IMR-90 (cell line): Measurements from ENCODE around the gene NRL. TPM values are rescaled to one million over a fixed set of nuclear protein-coding genes. Genes with fewer than 3 reads are reported as not detected.

ENCODE experiments used
- ATAC-seq: fragments of 200-7000 bp; cut with Tn5 transposase; 2 replicates; pipeline ENCODE4 v1.9.1; 2020; ENCODE audit warnings: low read depth, mild to moderate bottlenecking, moderate library complexity
- BruUV-seq: library from RNA; stranded (reverse); fragments of 400-500 nt; replicated peaks from 2 replicates; lab custom pipeline; 2021; lab: Mats Ljungman, UMichigan
- CTCF ChIA-PET: fragments of 300-600 bp; formaldehyde crosslinking; extraction: SDS; loops from one replicate; lab custom pipeline; 2021; ENCODE audit warnings: antibody characterized with exemption; lab: Yijun Ruan, JAX
- POLR2A ChIA-PET: fragments of 300-600 bp; sonication (Branson Sonifier 250); formaldehyde crosslinking; loops from one replicate; lab custom pipeline; 2022; ENCODE audit warnings: antibody characterized with exemption; ENCODE audit not compliant: unreplicated experiment; lab: Charles Lee
- DNase-seq: peaks from one replicate; pipeline ENCODE4 v3.0.0; 2013
- H2AFZ ChIP-seq: replicated peaks from 2 replicates; pipeline ENCODE3; 2013; ENCODE audit warnings: low read length, mild to moderate bottlenecking; ENCODE audit not compliant: poor library complexity
- H2AK5ac ChIP-seq: 2 replicates; pipeline ENCODE4 v1.6.1; 2013; ENCODE audit warnings: low read depth, low read length, inconsistent platforms
- H2AK9ac ChIP-seq: replicated peaks from 2 replicates; pipeline ENCODE3; 2013; ENCODE audit warnings: mild to moderate bottlenecking, low read depth, low read length, moderate library complexity; ENCODE audit not compliant: poor library complexity
- H2BK120ac ChIP-seq: 2 replicates; pipeline ENCODE4 v1.6.1; 2013; ENCODE audit warnings: low read depth, low read length, inconsistent platforms
- H2BK15ac ChIP-seq: 3 replicates; pipeline ENCODE4 v1.6.1; 2013; ENCODE audit warnings: low read depth, low read length, inconsistent platforms
- H2BK20ac ChIP-seq: 2 replicates; pipeline ENCODE4 v1.6.1; 2013; ENCODE audit warnings: low read depth, mild to moderate bottlenecking, inconsistent platforms, low read length, moderate library complexity
- H2BK5ac ChIP-seq: 2 replicates; pipeline ENCODE4 v1.6.1; 2013; ENCODE audit warnings: mild to moderate bottlenecking, low read depth, low read length, inconsistent platforms; ENCODE audit not compliant: poor library complexity, severe bottlenecking
- H3K14ac ChIP-seq: replicated peaks from 2 replicates; pipeline ENCODE4 v1.6.1; 2013; ENCODE audit warnings: low read depth, low read length, inconsistent platforms
- H3K18ac ChIP-seq: 2 replicates; pipeline ENCODE4 v1.6.1; 2013; ENCODE audit warnings: low read depth, low read length, control low read depth
- H3K23ac ChIP-seq: 2 replicates; pipeline ENCODE4 v1.6.1; 2013; ENCODE audit warnings: low read depth, low read length, inconsistent platforms
- H3K27ac ChIP-seq: 2 replicates; pipeline ENCODE4 v1.5.1; 2013; ENCODE audit warnings: mild to moderate bottlenecking, control low read depth, low read length; ENCODE audit not compliant: insufficient read depth
- H3K27me3 ChIP-seq: 2 replicates; pipeline ENCODE4 v1.6.1; 2013; ENCODE audit warnings: low read length; ENCODE audit not compliant: control insufficient read depth, insufficient read depth
- H3K36me3 ChIP-seq: 2 replicates; pipeline ENCODE4 v1.6.1; 2013; ENCODE audit warnings: low read length, mixed read lengths; ENCODE audit not compliant: control insufficient read depth, insufficient read depth
- H3K4ac ChIP-seq: 2 replicates; pipeline ENCODE4 v1.6.1; 2013; ENCODE audit warnings: low read depth, low read length, inconsistent platforms
- H3K4me1 ChIP-seq: 2 replicates; pipeline ENCODE4 v1.6.1; 2013; ENCODE audit warnings: low read length, mixed read lengths; ENCODE audit not compliant: control insufficient read depth, insufficient read depth
- H3K4me2 ChIP-seq: 2 replicates; pipeline ENCODE4 v1.6.1; 2013; ENCODE audit warnings: low read depth, mild to moderate bottlenecking, control low read depth, low read length, moderate library complexity
- H3K4me3 ChIP-seq: 2 replicates; pipeline ENCODE4 v1.5.1; 2013; ENCODE audit warnings: low read depth, mild to moderate bottlenecking, control low read depth, low read length, moderate library complexity; ENCODE audit not compliant: insufficient read depth
- H3K56ac ChIP-seq: 2 replicates; pipeline ENCODE4 v1.6.1; 2013; ENCODE audit warnings: low read length, inconsistent platforms; ENCODE audit not compliant: insufficient read depth; ENCODE audit errors: extremely low read depth
- H3K79me1 ChIP-seq, 2 experiments: 2 replicates each; pipeline ENCODE4 v1.6.1; 2013; ENCODE audit warnings: low read length in 2 of 2, inconsistent platforms in 1 of 2, low read depth in 1 of 2
- H3K9ac ChIP-seq: 2 replicates; pipeline ENCODE4 v1.6.1; 2013; ENCODE audit warnings: low read depth, low read length, control low read depth
- H3K9me1 ChIP-seq: 2 replicates; pipeline ENCODE4 v1.6.1; 2013; ENCODE audit warnings: low read length, inconsistent platforms; ENCODE audit not compliant: insufficient read depth
- H3K9me3 ChIP-seq: 2 replicates; pipeline ENCODE4 v1.6.1; 2013; ENCODE audit warnings: low read length; ENCODE audit not compliant: control insufficient read depth, insufficient read depth
- H4K20me1 ChIP-seq: 2 replicates; pipeline ENCODE4 v1.6.1; 2013; ENCODE audit warnings: low read length, inconsistent platforms; ENCODE audit not compliant: insufficient read depth
- H4K5ac ChIP-seq: 2 replicates; pipeline ENCODE4 v1.6.1; 2013; ENCODE audit warnings: mild to moderate bottlenecking, low read depth, low read length, control low read depth
- H4K8ac ChIP-seq, 2 experiments: 2 replicates each; pipeline ENCODE4 v1.6.1; 2013; ENCODE audit warnings: low read depth in 2 of 2, low read length in 2 of 2, control low read depth in 1 of 2, inconsistent platforms in 1 of 2
- H4K91ac ChIP-seq: 2 replicates; pipeline ENCODE4 v1.6.1; 2013; ENCODE audit warnings: low read depth, low read length, inconsistent platforms; ENCODE audit not compliant: insufficient read depth
- BHLHE40 ChIP-seq: fragments of 150-350 bp; IDR thresholded peaks from 2 replicates; pipeline ENCODE4 v1.6.1; 2016; ENCODE audit warnings: mild to moderate bottlenecking, low read depth, low read length
- CEBPB ChIP-seq: IDR thresholded peaks from 2 replicates; pipeline ENCODE4 v1.6.1; 2012; ENCODE audit warnings: low read depth, low read length, improper control_type of control experiment
- CHD1 ChIP-seq: IDR thresholded peaks from 2 replicates; pipeline ENCODE4 v1.6.1; 2012; ENCODE audit warnings: low read depth, low read length, improper control_type of control experiment
- CTCF ChIP-seq: conservative IDR thresholded peaks from 2 replicates; pipeline ENCODE4 v1.5.1; 2012; ENCODE audit warnings: mild to moderate bottlenecking, low read depth, low read length, improper control_type of control experiment
- MAZ ChIP-seq: IDR thresholded peaks from 2 replicates; pipeline ENCODE4 v1.6.1; 2012; ENCODE audit warnings: low read depth, mild to moderate bottlenecking, low read length, improper control_type of control experiment, moderate library complexity, borderline replicate concordance
- NFE2L2 ChIP-seq: fragments of 150-350 bp; IDR thresholded peaks from 2 replicates; pipeline ENCODE4 v1.6.1; 2016; ENCODE audit warnings: low read depth, mild to moderate bottlenecking, low read length
- RCOR1 ChIP-seq: IDR thresholded peaks from 2 replicates; pipeline ENCODE4 v1.6.1; 2012; ENCODE audit warnings: mild to moderate bottlenecking, low read length, improper control_type of control experiment; ENCODE audit not compliant: insufficient replicate concordance
- RFX5 ChIP-seq: IDR thresholded peaks from 2 replicates; pipeline ENCODE4 v1.8.0; 2012; ENCODE audit warnings: low read depth, mild to moderate bottlenecking, low read length, moderate library complexity
- WGBS, 2 experiments: methylation state at CpG; one replicate each; pipeline versions ENCODE4 v1.1.5 to v1.1.7; 2013; ENCODE audit warnings: missing lambda C conversion rate in 2 of 2; ENCODE audit not compliant: insufficient read length in 1 of 2; ENCODE audit errors: extremely low coverage in 2 of 2; 5-methylcytosine and 5-hydroxymethylcytosine counted together
- dilution Hi-C: fragments of 300-500 bp; cut with HindIII; formaldehyde crosslinking; loops from one replicate; pipeline ENCODE4 v1.14.3; 2018; ENCODE audit warnings: low sequenced_read_pairs; ENCODE audit not compliant: unreplicated experiment
- in situ Hi-C: fragments of 300-500 bp; cut with MboI; formaldehyde crosslinking; loops from 3 replicates; pipeline ENCODE4 v1.14.3; 2019; ENCODE audit warnings: low sequenced_read_pairs, inconsistent platforms, mixed read lengths
- intact Hi-C: fragments of 100-400 bp; cut with micrococcal nuclease; formaldehyde crosslinking; loops from 2 replicates; pipeline ENCODE4 v1.10.0; 2022
- polyA plus RNA-seq, 3 experiments: library from polyadenylated mRNA; depleted of rRNA; stranded (reverse); fragments of >200 nt; gene quantifications; 2 replicates each; pipeline ENCODE4 v1.2.3, GENCODE V29; 2012; ENCODE audit warnings: low replicate concordance in 1 of 3
- total RNA-seq: library from RNA; depleted of rRNA; stranded (reverse); fragments of >200 nt; gene quantifications from 2 replicates; pipeline ENCODE4 v1.2.3, GENCODE V29; 2012
- TF ChIP-seq, protein P1 (sequence below): fragments of 150-350 bp; IDR thresholded peaks from 2 replicates; pipeline ENCODE4 v1.6.1; 2016; ENCODE audit warnings: low read depth, mild to moderate bottlenecking, low read length, moderate library complexity, borderline replicate concordance

Gene NRL
- total and polyA plus RNA-seq, 2 of the 4 experiments (the other 2 are of a cell fraction), result 0.18 to 0.70 TPM

GRCh38 chr14:24086193-24086955, 28.4 kb downstream of the NRL start:
- H3K4me2 ChIP-seq, result no peak overlapping the region
- H3K56ac ChIP-seq, result no peak overlapping the region
- no peaks in the 10 kb centered on the region for H3K79me1 ChIP-seq
- intact Hi-C loops, result no loop called here
- TF ChIP-seq RFX5 (no peak), MAZ (no peak), RCOR1 (no peak), NFE2L2 (no peak), CEBPB (no peak), CTCF (no peak), CHD1 (no peak), BHLHE40 (no peak)
- TF ChIP-seq, protein P1, sequence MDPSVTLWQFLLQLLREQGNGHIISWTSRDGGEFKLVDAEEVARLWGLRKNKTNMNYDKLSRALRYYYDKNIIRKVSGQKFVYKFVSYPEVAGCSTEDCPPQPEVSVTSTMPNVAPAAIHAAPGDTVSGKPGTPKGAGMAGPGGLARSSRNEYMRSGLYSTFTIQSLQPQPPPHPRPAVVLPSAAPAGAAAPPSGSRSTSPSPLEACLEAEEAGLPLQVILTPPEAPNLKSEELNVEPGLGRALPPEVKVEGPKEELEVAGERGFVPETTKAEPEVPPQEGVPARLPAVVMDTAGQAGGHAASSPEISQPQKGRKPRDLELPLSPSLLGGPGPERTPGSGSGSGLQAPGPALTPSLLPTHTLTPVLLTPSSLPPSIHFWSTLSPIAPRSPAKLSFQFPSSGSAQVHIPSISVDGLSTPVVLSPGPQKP, result no peak
- H3K9ac ChIP-seq, result no peak overlapping the region
- no CpG with 5 or more reads among the region's 3 CpGs for WGBS, 2 experiments
- H3K4ac ChIP-seq, result no peak overlapping the region
- ChIA-PET CTCF (interaction anchor here (1.7 kb wide), 1 partner anchor 28 kb away, joined by 6 read pairs; no protein-coding TSS in a partner anchor), POLR2A (no interaction called here)
- H4K8ac ChIP-seq, result no peak overlapping the region
- H3K36me3 ChIP-seq, result no peaks in the 10 kb centered on the region
- peaks cover 47% of the 10 kb centered on the region for H3K27me3 ChIP-seq
- H2AFZ ChIP-seq, result no peak overlapping the region
- H3K18ac ChIP-seq, result no peak overlapping the region
- no peaks in the 10 kb centered on the region for H3K4me1 ChIP-seq
- no peak overlapping the region for H2BK5ac ChIP-seq
- H3K23ac ChIP-seq, result no peak overlapping the region
- H2AK9ac ChIP-seq, result no peak overlapping the region
- DNase-seq (no peak), ATAC-seq (no peak)
- no TSS peak for BruUV-seq
- H2BK120ac ChIP-seq, result no peak overlapping the region
- no peaks in the 10 kb centered on the region for H3K9me1 ChIP-seq
- no peak overlapping the region for H2BK15ac ChIP-seq
- no peaks in the 10 kb centered on the region for H3K9me3 ChIP-seq
- H2AK5ac ChIP-seq, result no peak overlapping the region
- no peak overlapping the region for H4K5ac ChIP-seq
- H3K4me3 ChIP-seq, result no peak overlapping the region
- no peak overlapping the region for H3K27ac ChIP-seq
- no peaks in the 10 kb centered on the region for H4K20me1 ChIP-seq
- H2BK20ac ChIP-seq, result no peak overlapping the region
- in situ Hi-C loops, result no loop called here
- no peak overlapping the region for H4K91ac ChIP-seq
- H3K14ac ChIP-seq, result no peak overlapping the region
- dilution Hi-C loops, result no loop called here
